GM18498 (cell line): ENCODE results near the gene CFAP52.
"Not testable (repeated sequence)": the region's sequence is repeated elsewhere in the genome, so short reads cannot be mapped to it uniquely, and the experiment has no call there.

Experiments
- ATAC-seq: cut with Tn5 transposase; IDR thresholded peaks from one replicate; pipeline ENCODE4 v1.9.1; 2021; ENCODE audit warnings: mild to moderate bottlenecking, moderate library complexity; ENCODE audit not compliant: unreplicated experiment

CFAP52 gene

GRCh38 chr17:9644910-9645751 is 68.7 kb downstream of the CFAP52 start, which contains the start of gene USP43:
TSS of gene USP43 (plus strand) at chr17:9645517. CDS start at chr17:9645633, 116 bp downstream.
- ATAC-seq = peak; percentile 43

DNA sequence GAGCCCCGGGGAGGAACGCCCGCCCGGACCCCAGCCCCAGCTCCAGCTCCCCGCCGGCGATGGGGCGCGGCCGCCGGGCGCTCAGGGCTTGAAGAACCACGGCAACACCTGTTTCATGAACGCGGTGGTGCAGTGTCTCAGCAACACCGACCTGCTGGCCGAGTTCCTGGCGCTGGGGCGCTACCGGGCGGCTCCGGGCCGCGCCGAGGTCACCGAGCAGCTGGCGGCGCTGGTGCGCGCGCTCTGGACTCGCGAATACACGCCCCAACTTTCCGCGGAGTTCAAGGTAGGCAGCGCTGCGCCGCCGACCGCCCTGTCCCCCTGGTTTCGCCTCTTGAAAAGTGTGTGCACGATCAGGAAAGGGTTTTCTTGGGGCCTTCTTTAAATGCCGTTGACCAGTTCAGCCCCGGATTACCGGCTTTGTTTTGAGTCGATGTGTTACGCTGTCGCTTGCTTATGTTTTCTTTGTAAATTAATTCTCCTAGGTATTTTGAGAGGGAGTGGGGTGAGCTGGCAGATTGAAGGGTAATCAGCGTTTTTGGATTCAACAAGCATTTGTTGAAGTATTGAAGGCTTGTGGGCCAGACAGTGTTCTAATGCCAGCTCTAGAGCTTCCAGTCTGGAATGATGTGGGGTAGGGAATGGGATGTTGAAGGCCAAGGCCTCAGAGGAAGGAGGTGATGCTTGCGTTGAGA is 69.6 kb downstream of the CFAP52 start:
- ATAC-seq = peak; percentile 44

DNA sequence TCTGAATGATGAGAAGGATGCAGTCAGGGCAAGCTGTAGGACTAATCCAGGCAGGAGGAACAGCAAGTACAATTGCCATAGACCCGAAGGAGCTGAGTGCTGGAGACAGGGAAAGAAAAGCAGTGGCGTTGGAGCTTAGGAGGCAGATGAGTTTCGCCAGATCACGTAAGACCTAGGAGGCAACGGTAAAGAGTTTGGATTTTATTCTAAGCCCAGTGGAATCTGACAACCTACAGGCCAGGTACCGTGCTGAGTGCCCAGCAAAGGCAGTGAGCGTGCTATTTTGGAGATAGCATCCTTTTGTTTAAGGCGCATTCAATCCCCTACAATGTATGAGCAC is 70.1 kb downstream of the CFAP52 start:
- ATAC-seq = no peak

DNA sequence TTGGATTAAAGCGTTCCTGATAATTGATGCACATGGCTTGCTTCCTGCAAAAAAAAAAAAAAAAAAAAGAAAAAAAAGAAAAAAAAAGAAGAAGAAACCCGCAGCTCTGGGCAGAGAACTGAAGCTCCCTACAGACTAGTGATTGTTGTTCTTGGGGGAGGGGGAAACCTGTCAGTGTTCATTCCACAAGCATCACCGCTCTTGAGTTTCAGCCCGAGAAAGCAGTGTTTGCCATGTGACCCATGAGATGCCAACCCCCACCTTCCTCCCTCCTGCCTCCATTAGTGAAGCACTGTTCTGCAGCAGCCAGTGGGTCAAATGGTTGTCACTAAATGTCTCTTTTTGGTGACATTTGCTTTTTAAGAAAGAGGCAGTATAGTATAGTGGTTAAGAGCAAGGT is 70.6 kb downstream of the CFAP52 start:
- ATAC-seq = no peak

DNA sequence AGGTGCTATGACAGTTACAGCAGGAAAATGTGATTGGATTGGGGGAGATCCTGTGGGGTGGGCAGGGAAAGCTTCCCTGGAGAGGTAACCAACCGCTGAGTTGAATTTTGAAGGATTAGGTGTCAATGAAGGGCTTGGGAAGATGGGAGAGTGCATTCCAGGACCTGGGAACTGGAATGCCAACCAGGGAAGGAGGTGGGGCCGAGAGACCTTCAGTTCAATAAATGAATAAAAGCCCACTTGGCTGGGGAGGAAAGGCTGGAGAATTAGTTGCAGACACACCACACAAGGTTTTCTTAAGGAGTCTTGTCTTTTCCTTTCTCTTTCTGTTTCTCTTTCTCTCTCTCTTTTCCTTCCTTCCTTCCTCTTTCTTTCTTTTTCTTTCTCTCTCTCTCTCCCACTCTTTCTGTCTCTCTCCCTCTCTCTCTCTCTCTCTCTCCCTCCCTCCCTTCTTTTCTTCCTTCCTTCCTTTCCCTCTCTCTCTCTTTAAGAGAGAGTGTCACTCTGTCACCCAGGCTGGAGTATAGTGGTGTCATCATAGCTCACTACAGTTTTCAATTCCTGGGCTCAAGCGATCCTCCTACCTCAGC is 72.2 kb downstream of the CFAP52 start:
- no peak for ATAC-seq

GRCh38 chr17:9658593-9659211 is 82.3 kb downstream of the CFAP52 start:
- no peak for ATAC-seq

GRCh38 chr17:9661027-9661426 is 84.6 kb downstream of the CFAP52 start:
- ATAC-seq = no peak

DNA sequence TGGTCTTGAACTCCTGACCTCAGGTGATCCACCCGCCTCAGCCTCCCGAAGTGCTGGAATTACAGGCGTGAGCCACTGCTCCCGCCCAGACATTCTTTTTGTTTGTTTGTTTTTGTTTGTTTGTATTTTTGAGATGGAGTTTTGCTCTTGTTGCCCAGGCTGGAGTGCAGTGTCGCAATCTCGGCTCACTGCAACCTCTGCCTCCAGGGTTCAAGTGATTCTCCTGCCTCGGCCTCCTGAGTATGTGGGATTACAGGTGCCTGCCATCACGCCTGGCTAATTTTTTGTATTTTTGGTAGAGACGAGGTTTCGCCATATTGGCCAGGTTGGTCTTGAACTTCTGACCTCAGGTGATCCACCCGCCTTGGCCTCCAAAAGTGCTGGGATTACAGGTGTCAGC is 87.1 kb downstream of the CFAP52 start:
- not testable (repeated sequence) for ATAC-seq

DNA sequence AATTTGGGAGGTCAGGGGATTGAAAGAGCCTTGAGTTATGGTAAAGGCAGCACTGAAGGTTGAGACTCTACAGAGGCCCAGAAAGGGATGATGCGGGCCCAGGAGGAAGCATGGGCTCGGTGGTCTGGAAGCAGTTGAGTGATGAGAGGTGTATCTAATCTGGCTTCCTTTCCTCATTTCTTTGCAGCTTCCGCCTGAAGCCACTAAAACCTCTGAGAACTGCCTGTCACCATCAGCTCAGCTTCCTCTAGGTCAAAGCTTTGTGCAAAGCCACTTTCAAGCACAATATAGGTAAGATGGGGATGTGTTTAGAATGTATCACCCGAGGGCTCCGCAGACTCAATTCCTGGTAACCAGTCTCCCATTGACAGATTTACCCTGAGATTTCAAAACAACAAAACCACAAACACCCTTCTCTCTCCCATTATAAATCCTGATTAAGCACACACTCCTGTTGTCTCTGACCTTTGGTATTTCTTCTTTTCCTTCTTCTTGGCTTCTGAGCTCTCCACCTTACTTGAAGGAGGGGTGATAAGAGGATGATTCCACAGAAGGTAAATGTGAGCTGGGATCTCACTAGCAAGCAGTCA is 90.1 kb downstream of the CFAP52 start:
- ATAC-seq = no peak

GRCh38 chr17:9668517-9668916 is 92.1 kb downstream of the CFAP52 start:
- no peak for ATAC-seq

DNA sequence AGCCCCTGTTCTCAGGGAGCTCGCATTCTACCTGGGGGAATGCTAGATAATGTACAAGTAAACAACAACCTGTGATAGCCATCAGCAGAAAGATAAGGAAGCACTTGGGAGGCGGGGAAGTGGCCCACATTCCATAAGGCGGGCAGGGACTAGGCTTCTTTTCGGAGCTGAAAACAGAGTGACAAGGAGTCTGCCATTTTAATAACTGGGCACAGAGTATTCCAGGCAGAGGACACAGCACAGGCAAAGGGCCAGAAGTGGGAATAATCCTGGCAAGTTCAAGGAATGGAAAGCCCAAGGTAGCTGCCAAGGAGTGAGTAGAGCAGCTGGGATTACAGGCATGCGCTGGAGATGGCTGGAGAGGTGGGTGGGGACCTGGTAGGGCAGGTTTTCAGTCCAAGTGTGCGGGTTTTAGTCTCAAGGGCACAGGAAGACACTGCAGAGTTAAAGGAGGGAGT is 93.1 kb downstream of the CFAP52 start:
- ATAC-seq = no peak

DNA sequence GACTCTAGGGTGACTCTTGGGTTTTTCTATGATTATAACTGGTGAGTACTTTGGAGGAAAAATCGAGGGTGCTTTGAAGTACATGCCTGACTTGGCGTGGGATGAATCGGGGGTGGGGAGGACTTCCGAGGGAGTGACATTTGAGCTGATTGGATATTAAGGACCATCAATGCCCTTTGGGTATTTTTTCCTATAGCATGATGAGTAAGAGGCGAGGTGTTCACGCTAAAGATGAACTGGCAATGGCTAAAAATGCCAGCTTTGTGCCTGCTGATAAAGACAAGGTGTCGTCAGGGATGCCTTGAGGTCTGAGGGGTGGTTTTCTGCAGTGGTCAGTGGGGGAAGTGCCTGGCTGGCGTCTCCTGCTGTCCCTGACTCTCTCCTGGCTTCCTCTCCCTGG is 94.2 kb downstream of the CFAP52 start:
- no peak for ATAC-seq

DNA sequence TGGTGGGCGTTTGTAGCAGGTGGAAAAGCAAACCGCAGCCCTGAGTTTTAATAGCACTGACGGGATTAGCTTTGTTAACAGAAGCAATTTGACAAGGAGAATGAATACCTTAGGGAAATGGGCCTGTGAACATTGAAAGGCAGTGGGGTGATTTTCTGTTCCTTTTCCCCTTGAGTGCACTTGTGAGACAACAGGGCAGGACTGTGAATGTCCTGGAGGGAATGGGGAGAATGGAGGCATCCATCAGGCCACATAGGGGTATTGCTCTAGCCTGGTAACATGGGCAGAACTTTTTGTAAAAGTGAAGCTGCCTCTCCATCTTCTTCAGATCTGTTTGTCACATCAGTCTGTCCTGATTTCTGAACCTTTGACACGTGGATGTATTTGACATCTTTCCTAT is 95.1 kb downstream of the CFAP52 start:
- ATAC-seq = no peak

DNA sequence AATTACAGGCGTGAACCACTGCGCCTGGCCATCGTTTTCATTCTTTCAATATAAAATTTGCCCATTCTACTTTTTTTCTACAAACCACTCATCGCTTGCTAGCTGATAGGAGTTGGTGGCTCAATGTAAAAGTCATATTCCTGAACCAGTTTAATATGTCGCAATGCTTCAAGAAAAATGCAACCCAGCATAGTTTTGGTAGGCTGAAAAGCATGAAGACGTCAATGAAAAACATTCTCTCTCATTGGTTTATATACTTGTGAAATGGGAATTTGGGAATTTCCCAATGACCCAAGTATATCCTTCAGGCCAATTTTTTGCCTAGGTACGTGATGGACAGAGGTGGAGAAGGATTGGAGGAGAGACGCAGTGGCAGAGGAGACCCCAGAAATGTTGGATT is 95.8 kb downstream of the CFAP52 start:
- ATAC-seq = no peak

- no peak for ATAC-seq
Measured at GRCh38 chr17:9672691-9673090, 96.2 kb downstream of the CFAP52 start.

DNA sequence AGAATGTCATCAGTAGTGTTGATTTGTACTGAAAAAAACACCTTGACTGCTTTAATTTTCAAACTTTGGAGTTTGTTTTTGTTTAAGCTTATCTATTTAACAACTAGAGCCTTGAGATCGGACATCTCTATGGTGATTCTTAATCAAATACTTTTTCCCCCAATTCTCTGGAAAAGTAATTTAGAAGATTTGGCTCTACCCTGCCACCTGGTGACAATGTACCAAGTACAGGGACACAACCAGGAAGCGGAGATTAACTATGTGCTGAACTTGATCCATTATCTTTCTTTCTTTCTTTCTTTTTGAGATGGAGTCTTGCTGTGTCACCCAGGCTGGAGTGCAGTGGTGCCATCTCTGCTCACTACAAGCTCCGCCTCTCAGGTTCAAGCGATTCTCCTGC is 99.6 kb downstream of the CFAP52 start:
- no peak for ATAC-seq

DNA sequence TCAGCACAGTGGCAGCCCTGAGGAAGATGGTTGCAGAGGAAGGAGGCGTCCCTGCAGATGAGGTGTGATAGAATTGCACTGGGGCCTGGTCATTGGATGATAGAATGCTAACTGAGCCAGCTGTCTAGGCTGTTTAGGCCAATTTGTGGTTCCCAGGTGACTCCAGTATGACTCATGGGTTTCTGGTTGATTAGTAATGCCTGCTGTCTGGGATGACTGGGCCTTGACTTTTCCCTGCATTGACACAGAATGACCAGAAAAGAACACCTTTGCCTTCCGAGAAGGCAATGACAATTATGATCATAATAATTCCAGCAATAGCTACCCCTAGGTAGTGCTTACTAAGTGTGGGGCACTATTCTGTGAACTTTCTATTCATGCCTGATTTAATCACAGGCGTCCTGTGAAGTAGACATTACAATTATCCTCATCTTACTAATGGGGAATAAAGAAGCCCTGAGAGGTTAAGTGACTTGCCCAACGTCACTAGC is 100.4 kb downstream of the CFAP52 start:
- ATAC-seq = no peak

DNA sequence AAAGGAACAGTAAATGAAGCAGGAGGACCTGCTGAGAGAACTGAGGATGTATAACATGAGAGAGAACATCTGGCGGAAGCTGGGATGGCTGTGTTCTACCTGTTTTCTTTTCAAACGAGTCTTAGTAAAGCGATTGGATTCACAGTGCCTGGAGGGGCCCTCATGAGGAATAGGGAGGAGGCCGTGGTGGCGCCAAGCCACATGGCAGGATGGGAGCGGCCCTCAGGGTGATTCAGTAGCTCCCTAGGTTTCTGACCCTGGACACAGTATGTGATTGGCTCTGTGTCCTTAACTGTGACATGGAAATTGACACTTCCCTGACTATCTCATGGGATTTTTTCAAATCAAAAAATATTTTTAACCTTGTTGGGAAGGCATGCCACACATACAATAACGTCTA is 101.0 kb downstream of the CFAP52 start:
- no peak for ATAC-seq

- no peak for ATAC-seq
Measured at GRCh38 chr17:9677896-9678295, 101.5 kb downstream of the CFAP52 start.

DNA sequence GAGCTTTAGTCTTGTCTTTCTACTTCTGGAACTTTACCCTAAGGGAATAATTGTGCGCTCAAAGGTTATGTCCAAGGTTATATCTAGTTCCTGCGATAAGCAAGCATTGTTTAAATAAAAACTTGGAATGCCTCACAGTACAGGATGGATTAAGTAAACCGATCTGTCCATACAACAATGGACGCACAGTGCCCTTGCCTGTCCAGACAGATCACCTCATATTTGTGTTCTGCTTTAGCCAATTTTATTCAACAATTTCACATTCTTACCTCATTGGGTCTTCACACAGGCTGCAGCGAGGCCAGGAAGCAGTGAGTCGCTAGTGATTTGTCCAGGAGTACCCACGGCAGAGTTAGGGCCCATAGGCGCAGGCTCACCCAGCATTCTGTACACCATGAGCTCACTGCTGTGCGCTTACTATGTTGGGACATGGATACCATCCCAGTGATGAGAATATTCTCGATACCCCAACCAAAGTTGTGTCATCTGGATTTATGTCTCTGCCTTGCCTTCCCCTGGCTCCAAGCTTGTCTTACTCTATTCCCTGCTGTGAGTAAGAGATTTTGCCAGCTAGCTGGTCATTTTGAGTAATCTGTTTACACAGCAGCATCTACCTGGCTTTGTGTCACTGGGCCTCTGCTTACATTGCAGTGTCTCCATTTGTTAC is 108.6 kb downstream of the CFAP52 start:
- ATAC-seq = no peak
